ENCODE measurements around the gene TIMM21.

The TIMM21 gene, protein sequence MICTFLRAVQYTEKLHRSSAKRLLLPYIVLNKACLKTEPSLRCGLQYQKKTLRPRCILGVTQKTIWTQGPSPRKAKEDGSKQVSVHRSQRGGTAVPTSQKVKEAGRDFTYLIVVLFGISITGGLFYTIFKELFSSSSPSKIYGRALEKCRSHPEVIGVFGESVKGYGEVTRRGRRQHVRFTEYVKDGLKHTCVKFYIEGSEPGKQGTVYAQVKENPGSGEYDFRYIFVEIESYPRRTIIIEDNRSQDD

DNA sequence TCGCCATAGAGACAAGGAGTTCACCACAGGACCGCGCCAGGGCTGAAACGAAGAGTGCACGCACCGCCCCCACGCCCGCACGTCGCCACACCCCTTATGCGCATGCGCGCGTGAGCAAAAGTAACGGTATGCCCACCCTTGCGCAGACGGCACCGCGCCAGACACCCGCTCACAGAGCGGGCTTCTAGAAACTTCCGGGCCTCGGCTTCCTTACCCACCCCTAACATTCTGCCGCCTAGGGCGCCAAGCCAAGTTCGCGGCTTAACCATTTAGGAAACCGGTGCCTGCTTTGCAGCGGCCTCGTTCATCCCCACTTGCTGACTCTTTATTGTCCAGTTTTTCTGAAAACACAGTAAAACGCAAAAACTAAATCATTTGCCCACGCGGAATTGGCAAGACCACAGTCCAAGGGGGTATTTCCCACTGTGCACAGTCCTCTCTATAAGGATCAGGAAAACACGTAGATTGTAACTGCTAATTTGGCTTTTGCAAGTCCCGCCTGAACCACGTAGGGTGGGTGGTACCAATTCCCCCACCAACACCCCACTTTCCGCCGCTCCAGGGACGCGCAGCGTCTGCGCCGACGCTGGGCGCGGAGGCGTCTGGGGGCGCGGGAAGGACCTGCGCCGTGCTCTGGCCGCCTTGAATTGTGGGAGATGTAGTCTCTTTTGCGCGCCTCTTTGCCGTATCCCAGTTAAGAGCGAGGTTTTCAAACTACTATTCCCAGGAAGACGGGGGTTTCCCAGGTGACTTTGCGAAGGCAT, at the start of gene TIMM21, which contains the start of gene FBXO15:
Gene TIMM21 (plus strand): TSS at position 745 of the 764 bp plus-strand sequence. CDS start 286 bp downstream, outside the sequence.
Gene FBXO15 (minus strand): TSS at position 56 of the 764 bp plus-strand sequence. CDS start 49 bp downstream, at position 7.
- peak; percentile 92 for DNase-seq (ENCODE audit: low read depth)

DNA sequence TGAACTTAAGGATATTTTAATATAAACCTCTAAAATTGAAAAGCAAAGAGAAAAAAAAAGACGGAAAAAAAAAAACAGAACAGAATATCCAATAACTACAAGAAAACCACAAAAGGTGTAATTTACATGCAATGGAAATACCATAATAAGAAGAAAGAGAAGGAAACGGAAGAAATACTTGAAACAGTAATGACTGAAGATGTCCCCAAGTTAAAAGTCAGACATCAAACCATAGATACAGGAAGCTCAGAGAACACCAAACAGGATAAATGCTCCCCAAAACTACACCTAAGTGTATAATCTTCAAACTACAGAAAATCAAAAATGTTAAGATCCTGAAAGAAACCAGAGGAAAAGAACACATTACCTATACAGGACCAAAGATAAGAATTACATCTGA, 39.9 kb upstream of the TIMM21 start:
- no peak for DNase-seq (ENCODE audit: low read depth)

DNA sequence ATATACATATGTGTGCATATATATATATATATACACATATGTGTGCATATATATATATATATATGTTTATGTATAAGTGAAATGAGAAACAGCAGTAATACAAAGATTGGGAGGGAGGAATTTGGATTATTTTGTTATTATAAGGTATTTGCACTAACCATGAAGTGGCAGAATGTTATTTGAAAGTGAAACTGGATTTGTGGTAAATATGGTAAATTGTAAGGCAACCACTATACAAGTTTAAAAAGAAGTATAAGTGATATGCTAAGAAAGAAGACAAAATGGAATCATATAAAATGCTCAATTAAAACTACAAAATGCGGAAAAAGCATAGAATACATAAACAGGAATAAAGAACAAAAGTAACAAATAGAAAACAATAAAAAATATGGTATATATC, 38.2 kb upstream of the TIMM21 start:
- DNase-seq (ENCODE audit: low read depth) = no peak

GRCh38 chr18:74110976-74111375, 37.3 kb upstream of the TIMM21 start:
- no peak for DNase-seq (ENCODE audit: low read depth)

GRCh38 chr18:74113711-74114110, 34.6 kb upstream of the TIMM21 start:
- no peak for DNase-seq (ENCODE audit: low read depth)

DNA sequence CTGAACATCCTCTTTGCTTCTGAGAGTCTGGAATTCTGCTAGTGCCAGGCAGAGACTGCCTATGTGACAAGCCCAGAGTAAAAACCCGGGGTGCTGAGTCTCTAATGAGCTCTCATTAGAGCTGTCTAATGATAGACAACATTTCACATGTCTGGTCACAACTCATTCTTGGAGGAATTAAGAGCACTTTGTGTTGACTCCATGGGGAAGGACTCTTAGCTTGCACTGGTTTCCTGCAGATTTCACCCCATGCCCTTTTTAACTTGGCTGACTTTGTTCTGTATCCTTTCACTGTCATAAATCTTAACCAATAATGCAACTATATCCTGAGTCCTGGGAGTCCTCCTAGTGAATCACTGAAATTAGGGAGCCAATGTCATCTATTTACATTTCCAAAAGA, 34.2 kb upstream of the TIMM21 start:
- DNase-seq (ENCODE audit: low read depth) = no peak

GRCh38 chr18:74115046-74115445, 33.3 kb upstream of the TIMM21 start:
- no peak for DNase-seq (ENCODE audit: low read depth)

DNA sequence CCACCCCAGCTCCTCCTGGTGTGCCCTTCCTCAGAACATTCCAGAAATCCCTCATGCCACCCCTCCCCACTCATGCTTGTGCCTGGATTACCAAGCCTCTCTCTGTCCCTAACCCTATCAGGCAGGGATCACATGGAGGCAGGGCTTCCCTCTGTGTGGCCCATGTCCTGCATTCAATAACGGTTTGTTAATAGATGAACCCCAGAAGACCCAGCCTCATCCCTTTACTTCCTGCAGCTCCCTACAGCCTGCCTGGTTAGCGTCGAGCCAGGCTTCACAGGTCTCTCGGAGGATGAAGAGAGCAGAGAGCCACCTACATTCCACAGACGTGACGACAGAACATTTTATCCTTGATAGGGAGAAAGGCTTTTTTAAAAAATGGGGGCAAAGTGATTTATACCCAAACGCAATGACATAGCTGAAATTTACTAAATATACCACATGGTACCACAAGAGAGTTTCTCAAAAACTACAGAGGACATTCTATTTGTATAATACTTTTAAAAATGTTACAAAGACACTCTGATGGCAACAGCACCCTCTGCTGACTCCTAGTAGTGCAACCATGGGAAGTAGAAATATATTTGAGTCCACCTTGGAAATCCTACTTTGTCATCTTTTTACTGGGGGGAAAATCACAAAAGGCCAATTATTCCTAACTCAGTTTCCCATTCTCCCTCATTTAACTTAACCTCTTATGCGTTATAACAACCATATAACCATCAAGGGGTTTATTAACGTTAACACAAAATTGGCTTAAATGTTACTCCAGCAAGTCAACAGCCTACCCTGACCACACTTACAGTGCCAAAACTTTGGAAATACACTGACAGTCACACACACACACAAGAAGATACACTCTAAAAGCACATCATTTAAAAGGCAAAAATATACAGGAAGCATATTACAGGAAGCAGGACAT, 31.4 kb upstream of the TIMM21 start:
- no peak for DNase-seq (ENCODE audit: low read depth)

- DNase-seq (ENCODE audit: low read depth) = no peak
Measured at GRCh38 chr18:74123200-74123599, 25.1 kb upstream of the TIMM21 start.

- DNase-seq (ENCODE audit: low read depth) = no peak
Measured at GRCh38 chr18:74124642-74125041, 23.7 kb upstream of the TIMM21 start.

DNA sequence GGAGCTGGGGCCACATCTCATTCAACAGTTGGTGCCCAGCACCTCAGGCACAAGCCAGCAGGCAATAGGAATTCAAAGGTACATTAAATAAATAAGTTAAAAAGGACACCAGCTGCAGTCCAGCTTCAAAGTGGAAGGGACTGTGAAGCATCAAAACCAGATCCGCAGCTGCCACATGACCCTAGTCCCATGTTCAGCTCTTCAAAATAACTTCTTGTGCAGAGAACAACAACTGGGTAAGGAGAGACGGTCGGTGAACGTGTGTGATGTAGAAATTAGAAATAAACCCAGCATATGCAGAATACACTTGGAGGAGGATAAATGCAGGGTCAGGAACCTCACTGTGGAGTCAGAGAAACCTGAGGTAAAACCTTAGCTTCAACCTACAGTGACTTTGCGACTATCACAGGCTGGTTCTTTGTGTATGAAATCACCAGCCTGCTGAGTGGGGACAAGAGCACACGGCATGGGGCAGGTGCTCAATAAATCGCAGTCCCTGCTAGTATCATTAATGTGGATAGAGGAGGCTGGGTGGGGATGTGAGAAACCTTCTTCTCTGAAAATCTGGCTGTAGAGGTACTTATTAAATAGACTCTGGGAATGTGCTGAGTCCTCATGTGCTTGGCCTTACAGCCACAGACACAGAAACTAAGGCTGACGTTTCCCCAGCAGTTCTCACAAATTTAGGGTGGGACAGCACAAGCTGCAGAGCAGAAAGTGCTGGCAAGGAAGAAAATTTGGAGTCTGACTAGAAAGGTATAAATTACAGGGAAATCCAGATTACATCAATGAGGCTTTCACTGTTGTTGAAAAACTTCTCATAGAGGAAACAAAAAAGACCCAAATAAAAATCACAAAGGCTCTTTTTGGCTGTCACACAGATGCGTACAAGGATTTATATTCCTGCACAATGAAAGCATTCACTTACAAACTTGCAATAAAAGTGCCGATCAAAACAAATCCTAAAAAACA, 21.4 kb upstream of the TIMM21 start:
- no peak for DNase-seq (ENCODE audit: low read depth)

- DNase-seq (ENCODE audit: low read depth) = no peak
Measured at GRCh38 chr18:74128159-74128558, 20.2 kb upstream of the TIMM21 start.

DNA sequence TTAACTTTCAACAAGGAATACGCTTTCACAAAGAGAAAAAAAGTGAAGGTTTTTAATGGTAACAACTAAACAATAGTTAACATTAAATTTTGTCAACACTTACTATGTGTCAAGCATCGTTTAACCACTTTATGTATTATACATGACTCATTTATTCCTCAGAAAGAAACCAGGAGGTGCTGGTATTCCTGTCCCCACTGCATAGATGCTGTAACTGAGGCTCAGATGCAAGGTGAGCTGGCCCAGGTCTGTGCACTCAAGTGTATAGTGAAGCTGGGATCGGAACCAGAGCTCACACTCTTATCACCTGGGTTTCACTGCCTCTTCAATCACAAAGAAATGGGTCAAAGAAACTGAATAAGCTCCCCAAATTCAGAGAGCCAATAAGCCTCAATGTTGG, 17.2 kb upstream of the TIMM21 start:
- DNase-seq (ENCODE audit: low read depth) = no peak

DNA sequence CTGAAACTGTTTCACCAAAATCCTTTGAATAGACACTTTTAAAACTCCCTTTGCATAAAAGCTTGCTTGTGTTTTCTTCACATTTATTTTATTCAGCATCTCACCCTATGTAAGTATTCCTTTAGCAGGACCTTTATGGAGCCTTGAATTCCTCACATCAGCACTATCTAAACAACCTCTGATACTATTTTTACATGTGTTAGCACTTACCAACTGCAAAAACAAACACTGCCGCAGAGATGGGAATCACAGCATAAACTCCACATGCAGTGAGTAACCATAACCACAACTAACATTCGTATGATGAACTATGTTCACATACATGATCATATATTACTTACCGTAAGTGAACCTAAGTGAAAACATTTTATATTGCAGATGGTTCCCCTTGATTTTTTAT, 16.1 kb upstream of the TIMM21 start:
- DNase-seq (ENCODE audit: low read depth) = no peak

DNA sequence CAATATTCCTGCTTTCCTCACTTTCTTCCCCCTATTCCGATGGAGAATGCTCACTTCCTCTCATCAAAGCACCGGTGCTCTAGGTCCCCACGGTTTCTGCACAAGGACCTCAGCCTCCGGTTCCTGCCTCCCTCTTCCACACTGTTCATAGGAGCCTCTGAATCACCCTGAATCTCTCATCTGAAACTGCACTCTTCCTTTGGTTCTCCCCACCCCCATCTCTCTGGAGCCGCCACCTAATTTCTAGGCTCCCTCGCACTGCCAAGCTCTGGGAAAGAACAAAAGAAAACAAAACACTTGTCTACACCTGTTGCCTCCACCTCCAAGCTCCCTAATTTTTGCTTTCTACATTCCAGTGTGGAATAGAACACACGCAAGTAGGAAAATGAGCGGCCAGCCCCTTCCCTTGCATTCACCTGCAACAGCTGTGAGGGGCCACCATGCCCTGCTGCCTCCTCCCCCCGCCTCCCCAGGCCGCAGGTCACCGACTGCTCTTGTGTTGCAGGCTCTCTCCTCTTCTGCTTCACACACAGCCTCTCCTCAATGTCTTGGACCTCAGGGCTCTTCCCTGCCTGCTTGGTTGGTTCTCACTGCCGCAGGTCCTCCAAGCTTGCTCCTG, 10.3 kb upstream of the TIMM21 start:
- no peak for DNase-seq (ENCODE audit: low read depth)

DNA sequence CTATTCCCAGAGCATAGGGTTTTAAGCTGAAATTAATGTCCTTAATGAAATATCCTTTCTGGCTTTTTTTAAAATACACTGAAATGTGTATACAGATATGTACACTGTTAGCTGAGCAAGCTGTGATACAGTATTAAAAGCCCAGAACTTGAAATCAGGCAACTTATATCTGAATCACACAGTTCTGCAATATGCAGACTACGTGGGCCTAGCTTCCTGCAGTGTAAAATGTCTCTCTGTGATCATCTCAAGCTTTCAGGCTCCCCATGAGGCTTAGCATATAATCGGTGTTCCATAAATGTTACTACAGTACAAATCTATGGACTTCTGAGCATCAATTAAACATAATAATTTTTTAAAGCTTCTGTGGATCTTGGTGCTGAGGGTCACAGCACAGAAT, 8.9 kb upstream of the TIMM21 start:
- DNase-seq (ENCODE audit: low read depth) = no peak

DNA sequence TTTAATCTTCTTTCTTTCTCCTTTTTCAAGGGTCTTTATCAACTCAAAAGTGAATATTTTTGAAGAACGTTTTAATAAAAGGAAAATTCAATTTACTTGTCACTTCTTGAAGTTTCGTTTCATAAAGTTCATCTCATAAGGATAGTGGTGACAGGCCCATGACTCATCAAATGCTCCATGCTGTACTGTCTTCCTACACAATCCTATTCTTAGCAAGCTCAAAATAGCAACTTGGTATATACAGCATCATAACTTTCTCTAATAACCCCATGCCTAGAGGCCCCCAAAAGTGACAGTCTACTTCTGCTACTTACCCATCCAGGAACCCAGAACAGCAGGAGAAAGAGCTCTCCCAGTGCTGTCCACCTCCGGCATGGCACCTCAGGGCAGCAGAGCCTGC, 8.4 kb upstream of the TIMM21 start:
- DNase-seq (ENCODE audit: low read depth) = no peak

- no peak for DNase-seq (ENCODE audit: low read depth)
Measured at GRCh38 chr18:74140582-74140981, 7.7 kb upstream of the TIMM21 start.

GRCh38 chr18:74141667-74142066, 6.7 kb upstream of the TIMM21 start:
- no peak for DNase-seq (ENCODE audit: low read depth)

- DNase-seq (ENCODE audit: low read depth) = no peak
Measured at GRCh38 chr18:74142252-74142651, 6.1 kb upstream of the TIMM21 start.

DNA sequence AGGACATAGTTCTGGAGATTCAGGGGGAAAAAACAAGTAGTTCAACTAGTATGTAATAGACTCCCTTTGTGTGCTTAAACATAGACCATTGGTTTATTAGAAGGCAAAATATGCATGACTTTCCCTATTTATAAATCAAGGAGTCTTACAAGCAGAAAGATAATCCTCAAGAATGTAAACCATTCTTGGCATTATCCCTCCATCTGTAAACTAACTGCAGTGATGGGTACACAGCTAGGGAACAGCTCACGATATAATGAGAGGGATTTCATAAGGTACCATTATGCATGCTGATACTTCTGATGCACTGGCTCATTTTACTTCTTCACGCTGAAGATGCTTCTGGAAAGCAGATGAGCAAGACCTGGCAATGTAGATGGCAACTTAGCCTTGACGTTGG, 1.6 kb upstream of the TIMM21 start:
- no peak for DNase-seq (ENCODE audit: low read depth)
